HPDE6-E6E7 (cell line): ENCODE measurements around the gene TSPO2.

Source experiments
- DNase-seq: peaks from one replicate; pipeline ENCODE4 v3.0.0; 2011; ENCODE audit warnings: missing footprints; ENCODE audit errors: extremely low spot score

Gene TSPO2

GRCh38 chr6:41075651-41076626 lies 33.7 kb downstream of the TSPO2 start:
- DNase-seq = no peak

DNA sequence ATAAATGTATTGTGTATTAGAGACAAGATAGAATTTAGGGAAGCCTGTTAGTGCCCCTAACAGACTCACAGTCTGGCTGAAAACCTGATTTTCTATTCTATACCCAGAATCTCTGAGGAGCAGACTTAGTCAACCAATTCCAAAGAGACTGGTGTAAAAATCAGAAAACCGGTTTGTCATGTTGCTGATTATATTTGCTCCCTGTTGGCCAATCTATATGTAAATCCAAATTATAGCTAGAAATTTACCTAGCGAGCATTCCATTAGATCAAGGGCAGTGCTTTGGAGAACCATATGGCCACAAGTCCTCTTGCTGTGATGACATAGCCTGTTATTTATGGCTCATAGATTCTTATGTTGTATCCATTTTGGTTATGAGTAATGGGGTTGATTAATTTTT lies 35.3 kb downstream of the TSPO2 start:
- DNase-seq = no peak

- no peak for DNase-seq
These were observed 35.8 kb downstream of the TSPO2 start for GRCh38 chr6:41078101-41078500.

GRCh38 chr6:41079080-41079479 lies 36.8 kb downstream of the TSPO2 start:
- no peak for DNase-seq

GRCh38 chr6:41080621-41081020 lies 38.4 kb downstream of the TSPO2 start:
- DNase-seq = no peak

- no peak for DNase-seq
These were observed 40.8 kb downstream of the TSPO2 start for GRCh38 chr6:41083072-41083471.

GRCh38 chr6:41085182-41085581 lies 42.9 kb downstream of the TSPO2 start:
- DNase-seq = no peak

DNA sequence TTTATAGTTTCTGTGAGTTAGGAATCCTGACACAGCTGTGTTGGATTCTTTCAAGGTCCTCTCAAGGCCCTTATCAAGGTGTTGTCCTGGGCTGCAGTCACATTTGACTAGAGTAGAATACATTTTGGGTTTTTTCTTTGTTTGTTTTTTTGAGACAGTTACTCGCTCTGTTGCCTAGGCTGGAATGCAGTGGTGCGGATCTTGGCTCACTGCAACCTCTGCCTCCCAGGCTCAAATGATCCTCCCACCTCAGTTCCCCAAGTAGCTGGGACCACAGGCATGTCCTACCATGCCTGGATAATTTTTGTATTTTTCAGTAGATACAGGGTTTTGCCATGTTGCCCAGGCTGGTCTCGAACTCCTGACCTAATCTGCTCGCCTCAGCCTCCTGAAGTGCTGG lies 46.2 kb downstream of the TSPO2 start:
- no peak for DNase-seq

- no peak for DNase-seq
These were observed 48.8 kb downstream of the TSPO2 start for GRCh38 chr6:41090841-41091761.

GRCh38 chr6:41092421-41093140 lies 50.3 kb downstream of the TSPO2 start:
- no peak for DNase-seq

DNA sequence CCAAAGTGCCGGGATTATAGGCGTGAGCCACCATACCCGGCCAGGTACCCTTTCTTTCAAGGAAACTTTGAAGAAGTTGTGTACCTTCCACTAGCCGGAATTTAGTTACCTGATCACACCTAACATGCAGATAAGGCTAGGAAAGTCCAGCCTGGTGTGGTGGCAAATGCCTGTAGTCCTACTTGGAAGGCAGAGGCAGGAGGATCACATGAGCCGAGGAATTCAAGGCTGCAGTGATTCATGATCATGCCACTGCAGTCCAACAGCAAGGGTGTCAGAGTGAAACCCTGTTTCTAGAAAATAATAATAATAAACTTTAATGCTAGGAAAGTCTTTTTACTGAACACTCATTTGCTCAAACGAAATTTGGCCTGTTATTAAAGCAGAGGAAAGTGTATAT lies 51.5 kb downstream of the TSPO2 start:
- no peak for DNase-seq
